ENCODE results near the gene MED29.
A peak's percentile ranks its signal among the peaks of the same experiment; 100 is the strongest.

Gene MED29, protein sequence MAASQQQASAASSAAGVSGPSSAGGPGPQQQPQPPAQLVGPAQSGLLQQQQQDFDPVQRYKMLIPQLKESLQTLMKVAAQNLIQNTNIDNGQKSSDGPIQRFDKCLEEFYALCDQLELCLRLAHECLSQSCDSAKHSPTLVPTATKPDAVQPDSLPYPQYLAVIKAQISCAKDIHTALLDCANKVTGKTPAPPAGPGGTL

GRCh38 chr19:39390751-39391437 lies at the start of gene MED29, which contains the start of gene PAF1:
MED29 (plus strand) TSS chr19:39391378; CDS start chr19:39391423, 45 bp downstream.
PAF1 (minus strand) TSS chr19:39391106; CDS start chr19:39390864, 242 bp downstream.
- DNase-seq (ENCODE audit: low spot score) = peak; percentile 99

GRCh38 chr19:39341719-39342604 lies 49.2 kb upstream of the MED29 start, which contains the start of gene SAMD4B:
SAMD4B (plus strand) TSS chr19:39342421; CDS start chr19:39356894, 14,473 bp downstream.
- peak; percentile 97 for DNase-seq (ENCODE audit: low spot score)

DNA sequence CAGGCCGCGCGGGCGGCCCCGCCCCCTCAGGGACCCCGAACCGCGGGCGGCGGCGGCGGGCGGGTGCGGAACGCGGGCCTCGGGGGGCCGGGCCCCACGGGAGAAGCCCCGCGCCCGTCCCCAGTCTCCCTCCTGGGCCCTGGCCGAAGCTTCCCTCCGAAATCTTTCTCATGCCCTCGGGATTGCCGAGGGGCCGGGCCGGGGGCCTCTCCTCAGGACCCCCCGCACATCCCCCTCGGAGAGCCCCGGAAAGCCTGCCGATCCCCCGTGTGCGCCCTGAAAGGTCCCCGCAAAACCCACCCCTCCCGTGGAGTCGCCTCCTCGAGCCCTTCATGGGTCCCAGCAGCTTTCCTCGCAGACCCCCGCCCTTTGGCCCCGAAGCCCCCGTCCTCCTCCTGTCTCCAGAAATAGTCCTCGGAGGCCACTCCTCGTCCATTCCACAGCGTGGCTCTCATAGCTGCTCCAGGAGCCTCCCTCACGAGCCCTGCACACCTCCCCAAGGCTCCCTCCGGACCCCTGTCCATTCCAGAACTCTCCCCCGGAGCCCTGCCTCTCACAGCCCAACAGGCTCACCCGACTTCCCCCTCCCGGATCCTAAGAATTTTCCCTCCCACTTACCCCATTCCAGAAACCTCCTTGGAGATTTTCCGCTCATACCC lies 48.4 kb upstream of the MED29 start:
- peak; percentile 43 for DNase-seq (ENCODE audit: low spot score)

GRCh38 chr19:39345956-39346355 lies 45.2 kb upstream of the MED29 start:
- no peak for DNase-seq (ENCODE audit: low spot score)

DNA sequence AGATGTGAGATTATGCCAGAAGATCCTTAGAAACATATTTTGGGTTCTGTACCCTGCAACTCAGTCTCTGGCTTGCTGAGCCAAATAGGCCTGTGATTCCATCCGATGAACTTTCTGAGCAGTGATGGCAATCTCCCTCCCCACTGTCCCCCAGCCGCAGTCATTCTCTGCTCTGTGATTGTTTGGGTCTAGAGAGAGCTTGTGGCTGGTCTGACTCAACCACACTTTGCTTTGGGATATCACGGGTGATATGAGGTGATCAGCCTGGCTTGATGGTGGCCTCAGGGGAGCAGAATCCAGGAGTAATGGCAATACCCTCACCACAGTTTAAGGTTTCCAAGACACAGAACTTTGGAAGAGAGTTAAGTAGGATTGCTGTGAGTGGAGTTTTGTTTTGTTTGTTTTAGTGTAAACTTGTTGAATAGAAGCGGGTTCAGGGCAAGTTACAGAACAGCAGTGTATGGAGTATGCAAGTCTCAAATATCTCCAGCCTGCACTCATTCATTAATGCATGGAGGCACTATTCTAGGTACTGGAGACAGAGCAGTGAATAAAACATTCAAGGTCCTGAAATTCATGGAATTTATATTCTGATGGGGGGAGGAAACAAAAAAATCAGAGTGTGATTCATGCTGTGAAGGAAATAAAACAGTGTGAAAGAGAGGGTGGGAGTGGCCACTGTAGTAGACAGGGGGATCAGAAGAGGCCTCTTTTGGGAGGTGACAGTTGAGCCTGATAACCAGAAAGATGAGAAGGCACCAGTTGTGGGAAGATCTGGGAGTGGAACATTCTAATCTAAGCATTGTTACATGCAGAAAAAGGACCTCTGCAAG lies 43.6 kb upstream of the MED29 start:
- DNase-seq (ENCODE audit: low spot score) = no peak

DNA sequence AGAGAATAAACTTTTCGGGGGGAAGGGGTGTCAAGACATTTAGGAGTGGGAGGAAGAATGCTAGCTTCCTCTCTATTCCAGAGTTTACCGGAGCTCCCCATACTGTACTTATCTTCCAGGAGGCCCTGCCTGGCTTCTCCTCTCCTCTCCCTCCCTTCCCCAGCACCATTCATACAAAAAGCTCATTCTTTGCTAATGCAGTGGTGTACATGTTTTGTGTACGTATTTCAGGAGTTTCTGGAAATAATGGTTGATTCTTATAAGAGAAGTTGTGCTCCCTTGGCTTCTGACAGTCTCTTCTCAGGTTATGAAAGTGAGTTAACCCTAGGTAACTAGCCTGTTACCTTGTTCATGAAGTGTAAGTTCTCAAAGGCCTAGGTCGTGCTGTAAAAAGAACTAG lies 41.9 kb upstream of the MED29 start:
- DNase-seq (ENCODE audit: low spot score) = no peak

- DNase-seq (ENCODE audit: low spot score) = no peak
Observed at GRCh38 chr19:39350156-39350555, 41.0 kb upstream of the MED29 start.

DNA sequence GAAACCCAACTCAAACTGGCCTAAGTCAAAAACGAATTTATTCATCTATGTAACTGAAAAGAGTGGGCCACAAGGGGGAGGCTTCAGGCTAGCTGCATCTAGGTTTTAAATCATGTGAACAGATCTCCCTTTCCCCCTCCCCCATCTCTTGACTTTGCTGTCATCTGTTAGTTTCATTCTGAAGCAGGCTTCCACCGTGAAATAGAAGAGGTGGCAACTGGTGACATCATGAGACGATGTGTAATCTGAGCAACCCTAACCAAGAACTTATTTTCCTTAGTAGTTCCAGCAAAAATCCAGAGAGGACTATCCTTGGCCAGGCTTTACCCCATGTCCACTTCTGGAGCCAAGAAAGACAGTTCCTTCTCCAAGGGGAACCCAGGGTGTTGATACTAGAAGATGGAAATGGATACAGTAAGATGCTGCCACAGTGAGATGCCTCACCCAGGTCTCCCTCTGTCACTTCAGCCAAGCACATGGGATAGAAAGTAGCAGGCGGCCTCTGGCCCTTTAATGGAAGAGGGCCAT lies 39.6 kb upstream of the MED29 start:
- peak; percentile 35 for DNase-seq (ENCODE audit: low spot score)

GRCh38 chr19:39352381-39353255 lies 38.6 kb upstream of the MED29 start:
- no peak for DNase-seq (ENCODE audit: low spot score)

DNA sequence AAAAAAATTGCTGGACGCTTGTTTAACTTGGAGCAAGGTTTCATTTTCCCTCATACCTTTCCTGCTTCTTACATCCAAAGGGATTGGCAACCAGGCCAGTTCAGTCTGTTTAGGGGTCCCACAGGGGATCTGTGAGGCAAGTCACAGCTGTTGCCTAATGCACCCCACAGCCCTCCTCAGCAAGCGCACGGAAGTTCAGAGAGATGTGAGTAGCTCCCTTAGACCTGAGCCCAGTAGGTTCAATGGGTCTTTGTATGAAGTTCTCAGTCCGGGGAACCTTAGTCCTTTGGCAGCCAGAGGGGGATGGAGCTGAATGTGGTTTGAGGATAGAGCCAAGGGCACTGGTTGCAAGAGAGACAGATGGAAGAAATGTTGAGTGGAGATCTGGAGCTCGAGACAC lies 35.9 kb upstream of the MED29 start:
- DNase-seq (ENCODE audit: low spot score) = no peak

- no peak for DNase-seq (ENCODE audit: low spot score)
Observed at GRCh38 chr19:39356073-39356472, 35.1 kb upstream of the MED29 start.

- DNase-seq (ENCODE audit: low spot score) = no peak
Observed at GRCh38 chr19:39356647-39357046, 34.5 kb upstream of the MED29 start.

- no peak for DNase-seq (ENCODE audit: low spot score)
Observed at GRCh38 chr19:39359026-39359425, 32.2 kb upstream of the MED29 start.

DNA sequence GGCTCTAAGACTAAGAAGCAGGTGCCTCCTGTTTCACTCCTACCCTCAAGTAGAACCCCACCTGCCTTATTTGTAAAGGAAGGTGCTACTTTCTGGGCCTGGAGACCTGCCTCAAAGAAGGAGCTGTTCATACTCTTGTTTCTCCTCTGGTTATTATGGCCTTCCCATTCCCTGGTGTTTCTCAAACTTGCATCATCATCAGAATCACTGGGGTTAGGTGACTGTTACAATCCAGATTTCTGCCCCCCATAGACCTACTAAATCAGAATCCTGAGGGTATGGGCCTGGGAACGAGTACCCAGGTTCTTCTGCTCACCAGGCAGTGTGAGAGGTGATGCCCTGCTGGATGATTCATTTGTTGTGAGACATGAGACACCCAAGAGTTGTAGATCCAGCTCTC lies 30.6 kb upstream of the MED29 start:
- no peak for DNase-seq (ENCODE audit: low spot score)

DNA sequence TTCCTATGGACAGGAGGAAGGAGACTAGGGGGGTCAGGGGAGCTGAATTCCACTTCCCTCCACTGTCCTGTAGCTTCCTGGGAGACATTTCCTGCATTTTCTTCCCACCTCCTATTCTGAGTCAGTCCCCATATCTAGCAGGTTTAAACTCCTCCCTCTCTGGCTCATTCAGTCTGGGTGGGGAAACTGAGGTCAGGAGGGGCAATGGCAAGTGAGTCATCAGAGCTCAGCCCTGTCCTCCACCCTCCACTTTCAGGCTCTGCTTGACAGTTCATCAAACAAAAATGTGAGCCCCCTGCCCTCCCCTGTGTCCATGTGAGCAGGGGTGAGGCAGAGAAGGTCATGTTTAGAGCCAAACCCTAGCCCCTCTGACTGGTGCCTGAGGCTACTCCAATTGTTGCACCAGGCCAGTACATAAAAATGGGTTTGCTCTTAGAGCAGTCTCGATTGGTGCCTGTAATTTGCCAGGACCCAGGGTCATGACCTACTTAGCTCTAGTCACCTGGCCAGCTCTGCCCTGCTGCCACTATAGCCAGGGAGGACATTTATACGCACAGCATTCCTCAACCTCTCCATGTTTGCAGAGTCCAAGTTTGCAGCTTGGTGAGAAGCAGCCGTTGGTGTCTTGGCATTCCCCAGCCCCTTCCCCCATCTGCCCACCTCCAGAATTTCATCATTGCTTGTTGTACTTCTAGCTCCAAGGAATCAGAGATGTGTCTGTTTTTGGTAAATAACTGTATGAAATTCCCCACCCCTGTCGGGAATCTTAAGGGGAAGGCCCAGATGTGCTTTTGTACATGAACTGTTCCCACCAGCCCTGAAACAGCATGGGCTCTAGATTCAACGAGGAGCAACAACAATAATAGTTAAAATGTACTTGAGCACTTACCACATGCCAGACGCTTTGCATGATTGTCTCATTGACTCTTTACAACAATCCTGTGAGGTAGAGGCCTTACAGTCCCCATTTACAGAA lies 28.2 kb upstream of the MED29 start:
- peak; percentile 43 for DNase-seq (ENCODE audit: low spot score)

- DNase-seq (ENCODE audit: low spot score) = no peak
Observed at GRCh38 chr19:39363901-39364457, 27.2 kb upstream of the MED29 start.

DNA sequence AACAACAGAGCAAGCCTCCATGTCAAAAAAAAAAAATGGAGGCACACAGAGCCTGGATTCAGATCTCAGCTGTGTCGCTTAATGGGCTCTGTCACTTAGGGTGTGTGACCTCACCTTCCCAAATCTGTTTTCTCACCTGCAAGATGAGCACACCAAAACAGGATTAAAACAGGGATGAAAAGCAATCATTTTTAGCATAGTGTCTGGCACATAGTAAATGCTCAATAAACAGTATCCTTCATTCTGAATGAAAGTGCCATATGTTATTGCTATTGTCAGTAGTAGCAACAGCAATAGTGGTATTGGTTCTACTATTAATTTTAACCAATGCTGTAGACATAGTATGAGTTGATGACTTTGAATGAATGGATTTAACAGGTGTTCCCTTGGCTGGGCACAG lies 25.6 kb upstream of the MED29 start:
- no peak for DNase-seq (ENCODE audit: low spot score)

GRCh38 chr19:39369200-39369599 lies 22.0 kb upstream of the MED29 start:
- DNase-seq (ENCODE audit: low spot score) = no peak

All from hepatic stellate cell (primary cell).